ENCODE data around the gene SLC22A6. TPM values are rescaled to one million over a fixed set of nuclear protein-coding genes. Genes with fewer than 3 reads are reported as not detected.

Gene SLC22A6
- total and polyA plus RNA-seq, 2 of the 13 experiments (the other 11 are each of a cell fraction or from before 2014, with no cell fraction given) = not detected

DNA sequence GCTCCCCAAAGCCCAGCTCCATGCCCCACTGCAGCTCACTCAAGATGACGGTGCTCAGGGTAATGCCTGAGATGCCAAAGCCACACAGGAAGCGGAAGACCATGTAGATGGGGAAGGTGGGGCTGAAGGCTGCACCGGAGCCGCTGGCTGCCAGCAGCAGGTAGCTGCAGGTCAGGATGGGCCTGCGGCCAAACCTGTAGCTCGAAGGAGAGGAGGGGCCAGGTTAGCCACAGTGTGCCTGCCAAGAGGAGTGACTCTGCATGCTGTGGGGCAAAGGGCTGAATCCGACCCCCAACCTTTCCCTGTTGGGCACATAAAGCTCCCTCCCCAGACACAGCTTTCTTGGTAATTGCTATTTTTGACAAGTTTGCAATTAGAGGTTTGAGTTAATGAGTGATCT, 14.9 kb upstream of the SLC22A6 start (continued):
- TF ChIP-seq, protein P1, sequence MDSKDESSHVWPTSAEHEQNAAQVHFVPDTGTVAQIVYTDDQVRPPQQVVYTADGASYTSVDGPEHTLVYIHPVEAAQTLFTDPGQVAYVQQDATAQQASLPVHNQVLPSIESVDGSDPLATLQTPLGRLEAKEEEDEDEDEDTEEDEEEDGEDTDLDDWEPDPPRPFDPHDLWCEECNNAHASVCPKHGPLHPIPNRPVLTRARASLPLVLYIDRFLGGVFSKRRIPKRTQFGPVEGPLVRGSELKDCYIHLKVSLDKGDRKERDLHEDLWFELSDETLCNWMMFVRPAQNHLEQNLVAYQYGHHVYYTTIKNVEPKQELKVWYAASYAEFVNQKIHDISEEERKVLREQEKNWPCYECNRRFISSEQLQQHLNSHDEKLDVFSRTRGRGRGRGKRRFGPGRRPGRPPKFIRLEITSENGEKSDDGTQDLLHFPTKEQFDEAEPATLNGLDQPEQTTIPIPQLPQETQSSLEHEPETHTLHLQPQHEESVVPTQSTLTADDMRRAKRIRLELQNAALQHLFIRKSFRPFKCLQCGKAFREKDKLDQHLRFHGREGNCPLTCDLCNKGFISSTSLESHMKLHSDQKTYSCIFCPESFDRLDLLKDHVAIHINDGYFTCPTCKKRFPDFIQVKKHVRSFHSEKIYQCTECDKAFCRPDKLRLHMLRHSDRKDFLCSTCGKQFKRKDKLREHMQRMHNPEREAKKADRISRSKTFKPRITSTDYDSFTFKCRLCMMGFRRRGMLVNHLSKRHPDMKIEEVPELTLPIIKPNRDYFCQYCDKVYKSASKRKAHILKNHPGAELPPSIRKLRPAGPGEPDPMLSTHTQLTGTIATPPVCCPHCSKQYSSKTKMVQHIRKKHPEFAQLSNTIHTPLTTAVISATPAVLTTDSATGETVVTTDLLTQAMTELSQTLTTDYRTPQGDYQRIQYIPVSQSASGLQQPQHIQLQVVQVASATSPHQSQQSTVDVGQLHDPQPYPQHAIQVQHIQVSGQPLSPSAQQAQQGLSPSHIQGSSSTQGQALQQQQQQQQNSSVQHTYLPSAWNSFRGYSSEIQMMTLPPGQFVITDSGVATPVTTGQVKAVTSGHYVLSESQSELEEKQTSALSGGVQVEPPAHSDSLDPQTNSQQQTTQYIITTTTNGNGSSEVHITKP (CRISPR knock-in tag; IDR thresholded peaks at IDR 0.05; ENCODE audit: low read depth) = no peak
- TF ChIP-seq ZBTB1 (CRISPR knock-in tag; IDR thresholded peaks at IDR 0.05; ENCODE audit: borderline replicate concordance) (no peak), ZNF556 (CRISPR knock-in tag; IDR thresholded peaks at IDR 0.05; ENCODE audit: borderline replicate concordance) (no peak)

- ChIA-PET CTCF (ENCODE audit: low intra/inter-chr PET ratio, low total read pairs) (no interaction called here), POLR2A (no interaction called here)
- 66% methylated on average over 3 of the region's 5 CpGs for WGBS (ENCODE audit: low lambda C conversion rate)
- Histone ChIP-seq H3K9me3 (ENCODE audit: low read length) (no peaks in the 10 kb centered on the region), H3K27ac (ENCODE audit: extremely low read length, insufficient read depth, low read length) (no peak overlapping the region), H3K4me2 (ENCODE audit: low read depth, low read length) (no peak overlapping the region), H2AFZ (ENCODE audit: low read length) (no peak overlapping the region), H3K79me2 (ENCODE audit: insufficient read depth, low read length) (no peaks in the 10 kb centered on the region), H3K36me3 (replicated peaks in 1 of 2; ENCODE audit: control insufficient read depth in 1 of 2, insufficient read depth in 2 of 2, low read length in 2 of 2) (no peaks in the 10 kb centered on the region), H3K4me1 (ENCODE audit: insufficient read depth, low read length) (no peaks in the 10 kb centered on the region), H3K4me3 (replicated peaks in 1 of 3; ENCODE audit: insufficient read depth in 1 of 3, low read depth in 2 of 3, low read length in 3 of 3) (no peak overlapping the region), H4K20me1 (ENCODE audit: insufficient read depth, low read length) (no peaks in the 10 kb centered on the region), H3K27me3 (ENCODE audit: control insufficient read depth in 1 of 2, insufficient read depth in 2 of 2, low read length in 2 of 2) (peaks cover 0 to 2% of the 10 kb centered on the region in 2 experiments; a peak in 3 of 5 replicates), H3K9ac (ENCODE audit: insufficient read depth, low read depth, low read length) (no peak overlapping the region)
- ATAC-seq (no peak), DNase-seq (ENCODE audit: low spot score) (no peak), FAIRE-seq (no peak)
- TF ChIP-seq POLR2G (IDR thresholded peaks at IDR 0.05; ENCODE audit: low read depth, low read length) (no peak), ZNF629 (CRISPR knock-in tag; conservative IDR thresholded peaks at IDR 0.05) (peak; percentile 79)
- intact Hi-C loops (cut with micrococcal nuclease; ENCODE audit: unreplicated experiment) = no loop called here
- in situ Hi-C loops (cut with HindIII; ENCODE audit: extremely low pct_ligation_motif_present, low pct_unique_long_range_greater_than_20kb) = no loop called here
- BruUV-seq (replicated peaks) = no TSS peak
Measured at GRCh38 chr11:62999156-62999555, 14.4 kb upstream of the SLC22A6 start.

Data from HepG2 (cell line).